Epithelial cell of proximal tubule (primary cell): ENCODE measurements around the gene ARHGEF26. TPM values are rescaled to one million over a fixed set of nuclear protein-coding genes. Genes with fewer than 3 reads are reported as not detected.

Experiments used
- DNase-seq: peaks from one replicate; pipeline ENCODE4 v3.0.0-alpha.2; 2011; ENCODE audit warnings: low read depth
- H3K4me3 ChIP-seq: 2 replicates; pipeline ENCODE4 v1.5.1; 2011; ENCODE audit warnings: low read depth, mild to moderate bottlenecking, low read length
- CTCF ChIP-seq: conservative IDR thresholded peaks from 2 replicates; pipeline ENCODE4 v1.5.1; 2012; ENCODE audit warnings: low read depth, mild to moderate bottlenecking, low read length
- total RNA-seq: library from RNA; depleted of rRNA; stranded (reverse); fragments of >200 nt; gene quantifications from 2 replicates; pipeline ENCODE4 v1.2.3, GENCODE V29; 2015

ARHGEF26 gene
- total RNA-seq, 1 donor from 2014 or later: 2.9 TPM

GRCh38 chr3:154244644-154245043 lies 123.5 kb downstream of the ARHGEF26 start:
- TF ChIP-seq CTCF: no peak
- DNase-seq: no peak

GRCh38 chr3:154247806-154248415 lies 126.7 kb downstream of the ARHGEF26 start:
- TF ChIP-seq CTCF: no peak
- no peak for DNase-seq
- no peak overlapping the region for H3K4me3 ChIP-seq

More at GRCh38 chr3:154244644-154245043, 123.5 kb downstream of the ARHGEF26 start:
- no peak overlapping the region for H3K4me3 ChIP-seq

- DNase-seq: no peak
- H3K4me3 ChIP-seq: no peak overlapping the region
- TF ChIP-seq CTCF: no peak
Measured at GRCh38 chr3:154250291-154250690, 129.1 kb downstream of the ARHGEF26 start.

- H3K4me3 ChIP-seq: no peak overlapping the region
- DNase-seq: no peak
- TF ChIP-seq CTCF: no peak
Measured at GRCh38 chr3:154251610-154252009, 130.4 kb downstream of the ARHGEF26 start.

- H3K4me3 ChIP-seq: no peak overlapping the region
- DNase-seq: peak; percentile 37
- TF ChIP-seq CTCF: peak; percentile 91
Measured at GRCh38 chr3:154252759-154253638, 131.8 kb downstream of the ARHGEF26 start.

GRCh38 chr3:154254527-154254926 lies 133.3 kb downstream of the ARHGEF26 start:
- no peak for DNase-seq
- TF ChIP-seq CTCF: no peak
- no peak overlapping the region for H3K4me3 ChIP-seq
